Caco-2 (cell line): ENCODE measurements around the gene APOA5. TPM values are rescaled to one million over a fixed set of nuclear protein-coding genes. Genes with fewer than 3 reads are reported as not detected.

ENCODE experiments used
- BruUV-seq: library from RNA; stranded (reverse); fragments of 400-500 nt; replicated peaks from 2 replicates; lab custom pipeline; 2021; lab: Mats Ljungman, UMichigan
- CTCF ChIA-PET: fragments of 300-600 bp; sonication (Branson Sonifier 250); formaldehyde crosslinking; loops from one replicate; lab custom pipeline; 2022; ENCODE audit warnings: antibody characterized with exemption; lab: Charles Lee
- POLR2A ChIA-PET: fragments of 300-600 bp; sonication (Branson Sonifier 250); formaldehyde crosslinking; loops from one replicate; lab custom pipeline; 2022; ENCODE audit warnings: antibody characterized with exemption; lab: Charles Lee
- DNase-seq, 2 experiments: peaks; one replicate each; pipeline versions ENCODE4 v3.0.0 to v3.0.0-alpha.2; 2020 to 2022
- H3K27me3 ChIP-seq: replicated peaks from 2 replicates; pipeline ENCODE4 v1.6.0; 2011; ENCODE audit warnings: low read length; ENCODE audit not compliant: control insufficient read depth, insufficient read depth
- H3K36me3 ChIP-seq: 2 replicates; pipeline ENCODE4 v1.5.1; 2011; ENCODE audit warnings: low read length; ENCODE audit not compliant: control insufficient read depth, insufficient read depth
- H3K4me1 ChIP-seq: fragments of 250-450 bp; sonication (Bioruptor Pico); 2 replicates; pipeline ENCODE4 v1.5.1; 2020; ENCODE audit warnings: mild to moderate bottlenecking
- H3K4me3 ChIP-seq: 2 replicates; pipeline ENCODE4 v1.5.1; 2011; ENCODE audit warnings: low read depth, mild to moderate bottlenecking, control low read depth, low read length
- H3K9me3 ChIP-seq: fragments of 250-450 bp; sonication (Bioruptor Pico); 2 replicates; pipeline ENCODE4 v1.5.1; 2020; ENCODE audit warnings: mild to moderate bottlenecking, moderate library complexity
- H3K27ac Mint-ChIP-seq: one replicate; pipeline ENCODE4 v1.8.0; 2022; ENCODE audit warnings: mixed read lengths; ENCODE audit not compliant: unreplicated experiment
- H3K27me3 Mint-ChIP-seq: one replicate; pipeline ENCODE4 v1.8.0; 2022; ENCODE audit warnings: mixed read lengths; ENCODE audit not compliant: insufficient read depth, unreplicated experiment
- H3K36me3 Mint-ChIP-seq: one replicate; pipeline ENCODE4 v1.8.0; 2022; ENCODE audit warnings: mild to moderate bottlenecking, mixed read lengths; ENCODE audit not compliant: insufficient read depth, unreplicated experiment
- H3K4me1 Mint-ChIP-seq: one replicate; pipeline ENCODE4 v1.8.0; 2022; ENCODE audit warnings: low read depth, mixed read lengths; ENCODE audit not compliant: unreplicated experiment
- H3K4me3 Mint-ChIP-seq: one replicate; pipeline ENCODE4 v1.8.0; 2022; ENCODE audit warnings: mild to moderate bottlenecking, moderate library complexity, mixed read lengths; ENCODE audit not compliant: unreplicated experiment
- H3K9me3 Mint-ChIP-seq: one replicate; pipeline ENCODE4 v1.8.0; 2022; ENCODE audit warnings: mixed read lengths; ENCODE audit not compliant: unreplicated experiment
- CTCF ChIP-seq, 2 experiments: fragments of 200-600 bp in 1 of 2; IDR thresholded peaks; 1 replicate in 1 of 2; 2 replicates in 1 of 2; pipeline versions ENCODE4 v1.5.1 to v1.8.0; 2011 to 2022; ENCODE audit warnings: antibody characterized with exemption in 1 of 2, control low read depth in 1 of 2, inconsistent platforms in 1 of 2, low read depth in 1 of 2, low read length in 1 of 2, mild to moderate bottlenecking in 1 of 2, moderate library complexity in 1 of 2; ENCODE audit not compliant: insufficient read depth in 1 of 2, severe bottlenecking in 1 of 2, unreplicated experiment in 1 of 2
- intact Hi-C: fragments of 100-400 bp; cut with micrococcal nuclease; formaldehyde crosslinking; loops from one replicate; pipeline ENCODE4 v1.10.0; 2022; ENCODE audit not compliant: unreplicated experiment
- total RNA-seq: library from RNA; stranded (reverse); gene quantifications from 2 replicates; pipeline ENCODE4 v1.2.3, GENCODE V29; 2022

The APOA5 gene
- total RNA-seq, 1 experiment from 2014 or later = 2.5 TPM

- intact Hi-C loops = no loop called here
- Mint-ChIP-seq H3K27me3 (no peaks in the 10 kb centered on the region), H3K27ac (no peak overlapping the region), H3K9me3 (no peaks in the 10 kb centered on the region), H3K4me1 (no peaks in the 10 kb centered on the region), H3K36me3 (peaks cover 27% of the 10 kb centered on the region), H3K4me3 (no peak overlapping the region)
- ChIA-PET POLR2A (no interaction called here), CTCF (no interaction called here)
- DNase-seq = no peak
- no peaks in the 10 kb centered on the region for H3K4me1 ChIP-seq
- H3K4me3 ChIP-seq = no peak overlapping the region
- BruUV-seq = no TSS peak
- TF ChIP-seq CTCF (IDR thresholded peaks at IDR 0.05; ENCODE audit: insufficient read depth in 1 of 2, low read depth in 1 of 2, low read length in 1 of 2, severe bottlenecking in 1 of 2, unreplicated experiment in 1 of 2) = no peak
- H3K36me3 ChIP-seq = peaks cover 3% of the 10 kb centered on the region; the same call in 1 of the 2 replicates
- H3K9me3 ChIP-seq = no peaks in the 10 kb centered on the region
- no peaks in the 10 kb centered on the region for H3K27me3 ChIP-seq
Measured at GRCh38 chr11:116750070-116750718, 41.5 kb downstream of the APOA5 start.

- no peaks in the 10 kb centered on the region for H3K27me3 Mint-ChIP-seq
- Histone ChIP-seq H3K4me3 (no peak overlapping the region), H3K4me1 (0 out of 2 replicates have a peak, but pooled peaks cover 10% of the 10 kb centered on the region), H3K9me3 (no peaks in the 10 kb centered on the region), H3K36me3 (0 out of 2 replicates have a peak, but pooled peaks cover 1% of the 10 kb centered on the region), H3K27me3 (no peaks in the 10 kb centered on the region)
- CTCF ChIA-PET = interaction anchor here (0.8 to 4.1 kb wide), 5 partner anchors 9 to 364 kb away, joined by 3 to 65 read pairs (median 4); no protein-coding TSS in a partner anchor
- POLR2A ChIA-PET = no interaction called here
- intact Hi-C loops = no loop called here
- H3K9me3 Mint-ChIP-seq = no peaks in the 10 kb centered on the region
- H3K27ac Mint-ChIP-seq = no peak overlapping the region
- no TSS peak for BruUV-seq
- TF ChIP-seq CTCF (IDR thresholded peaks at IDR 0.05; ENCODE audit: insufficient read depth in 1 of 2, low read depth in 1 of 2, low read length in 1 of 2, severe bottlenecking in 1 of 2, unreplicated experiment in 1 of 2) = no peak
- no peak overlapping the region for H3K4me3 Mint-ChIP-seq
- DNase-seq = no peak
- H3K4me1 Mint-ChIP-seq = no peaks in the 10 kb centered on the region
- H3K36me3 Mint-ChIP-seq = no peaks in the 10 kb centered on the region
Measured at GRCh38 chr11:116742104-116742503, 49.6 kb downstream of the APOA5 start.

- TF ChIP-seq CTCF (IDR thresholded peaks at IDR 0.05; ENCODE audit: insufficient read depth in 1 of 2, low read depth in 1 of 2, low read length in 1 of 2, severe bottlenecking in 1 of 2, unreplicated experiment in 1 of 2) = no peak
- H3K4me1 Mint-ChIP-seq = no peaks in the 10 kb centered on the region
- Histone ChIP-seq H3K4me3 (no peak overlapping the region), H3K4me1 (0 out of 2 replicates have a peak, but pooled peaks cover 10% of the 10 kb centered on the region), H3K36me3 (no peaks in the 10 kb centered on the region), H3K27me3 (no peaks in the 10 kb centered on the region), H3K9me3 (no peaks in the 10 kb centered on the region)
- DNase-seq = no peak
- no peaks in the 10 kb centered on the region for H3K36me3 Mint-ChIP-seq
- H3K27ac Mint-ChIP-seq = no peak overlapping the region
- no peaks in the 10 kb centered on the region for H3K9me3 Mint-ChIP-seq
- H3K4me3 Mint-ChIP-seq = no peak overlapping the region
- ChIA-PET POLR2A (no interaction called here), CTCF (interaction anchor here (0.6 kb wide), 2 partner anchors 22 to 184 kb away, joined by 3 to 5 read pairs; no protein-coding TSS in a partner anchor)
- BruUV-seq = no TSS peak
- H3K27me3 Mint-ChIP-seq = no peaks in the 10 kb centered on the region
- intact Hi-C loops = no loop called here
Measured at GRCh38 chr11:116740741-116741140, 50.9 kb downstream of the APOA5 start.

Other genes with a start within 250 kb of the APOA5 start
- 37.8 and 42.6 TPM in 2 replicates for gene BUD13, start 18.9 kb downstream of the APOA5 start, total RNA-seq
- 168 and 194 TPM in 2 replicates for gene ZPR1, start 3.9 kb downstream of the APOA5 start, total RNA-seq
- 1.8 and 3.3 TPM in 2 replicates for gene APOA4, start 31.4 kb upstream of the APOA5 start, total RNA-seq
- gene APOC3, start 38.0 kb upstream of the APOA5 start, total RNA-seq = 103 and 128 TPM in 2 replicates
- 872 and 913 TPM in 2 replicates for gene APOA1, start 45.7 kb upstream of the APOA5 start, total RNA-seq